ENCODE data around the gene PRRC2B. TPM values are rescaled to one million over a fixed set of nuclear protein-coding genes. Genes with fewer than 3 reads are reported as not detected.

Gene PRRC2B
- total and polyA plus RNA-seq, 10 donors = 23.3 to 235 (median 180) TPM

DNA sequence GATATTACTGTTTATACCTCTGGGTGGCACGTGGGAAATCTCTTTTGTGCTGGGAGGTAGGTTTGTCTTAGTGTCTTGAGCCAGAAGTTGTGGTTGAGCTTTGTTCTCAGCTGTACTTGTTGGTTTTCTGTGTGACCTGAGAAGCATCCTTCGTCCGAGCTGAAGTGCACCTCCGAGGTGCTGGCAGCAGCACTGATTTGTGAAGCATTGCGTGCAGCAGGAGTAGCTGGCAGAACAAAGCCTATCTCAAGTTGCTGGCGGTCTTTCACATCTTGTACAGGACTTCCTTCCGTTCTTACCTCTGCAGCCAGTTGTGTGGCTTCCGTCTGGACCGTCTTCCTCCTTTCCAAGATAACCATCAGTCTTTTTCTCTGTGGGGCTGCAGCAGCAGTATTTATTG is 4.3 kb downstream of the PRRC2B start:
- intact Hi-C loops (cut with DNase I; ENCODE audit: low total_unique reads) = no loop called here
- TF ChIP-seq, protein P1, sequence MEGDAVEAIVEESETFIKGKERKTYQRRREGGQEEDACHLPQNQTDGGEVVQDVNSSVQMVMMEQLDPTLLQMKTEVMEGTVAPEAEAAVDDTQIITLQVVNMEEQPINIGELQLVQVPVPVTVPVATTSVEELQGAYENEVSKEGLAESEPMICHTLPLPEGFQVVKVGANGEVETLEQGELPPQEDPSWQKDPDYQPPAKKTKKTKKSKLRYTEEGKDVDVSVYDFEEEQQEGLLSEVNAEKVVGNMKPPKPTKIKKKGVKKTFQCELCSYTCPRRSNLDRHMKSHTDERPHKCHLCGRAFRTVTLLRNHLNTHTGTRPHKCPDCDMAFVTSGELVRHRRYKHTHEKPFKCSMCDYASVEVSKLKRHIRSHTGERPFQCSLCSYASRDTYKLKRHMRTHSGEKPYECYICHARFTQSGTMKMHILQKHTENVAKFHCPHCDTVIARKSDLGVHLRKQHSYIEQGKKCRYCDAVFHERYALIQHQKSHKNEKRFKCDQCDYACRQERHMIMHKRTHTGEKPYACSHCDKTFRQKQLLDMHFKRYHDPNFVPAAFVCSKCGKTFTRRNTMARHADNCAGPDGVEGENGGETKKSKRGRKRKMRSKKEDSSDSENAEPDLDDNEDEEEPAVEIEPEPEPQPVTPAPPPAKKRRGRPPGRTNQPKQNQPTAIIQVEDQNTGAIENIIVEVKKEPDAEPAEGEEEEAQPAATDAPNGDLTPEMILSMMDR (IDR thresholded peaks at IDR 0.05 in 8 of 11, conservative IDR thresholded peaks at IDR 0.05 in 3 of 11) = no peak
- TF ChIP-seq POLR2AphosphoS5 (IDR thresholded peaks at IDR 0.05) (peak in 2 of 3 donors; percentile 82 to 97), POLR2A (IDR thresholded peaks at IDR 0.05) (no peak)

DNA sequence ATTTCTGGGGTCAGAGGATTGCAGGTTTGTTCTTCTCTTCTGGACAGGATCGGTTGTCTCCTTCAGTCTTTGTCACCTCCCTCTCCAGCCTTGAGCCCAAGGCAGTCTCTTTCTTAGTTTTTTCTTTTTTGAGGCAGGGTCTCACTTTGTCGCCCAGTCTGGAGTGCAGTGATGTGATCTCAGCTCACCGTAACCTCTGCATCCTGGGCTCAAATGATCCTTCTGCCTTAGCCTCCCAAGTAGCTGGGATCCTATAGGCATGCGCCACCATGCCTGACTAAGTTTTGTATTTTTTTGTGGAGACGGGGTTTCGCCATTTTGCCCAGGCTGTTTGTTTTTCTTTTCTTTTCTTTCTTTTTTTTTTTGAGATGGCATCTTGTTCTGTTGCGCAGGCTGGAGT is 6.1 kb downstream of the PRRC2B start:
- Histone ChIP-seq H3K27ac (peak overlapping the region in 3 of 8 donors; percentile 17 to 46 (median 35)), H3K9me3 (no peaks in the 10 kb centered on the region), H3K4me1 (peaks cover 81 to 100% (median 98%) of the 10 kb centered on the region in 6 donors), H3K27me3 (replicated peaks in 1 of 7) (no peaks in the 10 kb centered on the region), H3K36me3 (peaks cover 0 to 11% (median 0%) of the 10 kb centered on the region in 6 donors), H3K4me3 (no peak overlapping the region)
- TF ChIP-seq POLR2AphosphoS5 (IDR thresholded peaks at IDR 0.05) (no peak), POLR2A (IDR thresholded peaks at IDR 0.05) (no peak)
- TF ChIP-seq, protein P1 (IDR thresholded peaks at IDR 0.05 in 8 of 11, conservative IDR thresholded peaks at IDR 0.05 in 3 of 11) = no peak
- WGBS, 5 donors = 81 to 90% (median 83%) methylated on average over 7 of the region's 7 CpGs
- intact Hi-C loops (cut with DNase I; ENCODE audit: low total_unique reads) = no loop called here
- no peak for DNase-seq

More for the DNA sequence above, 4.3 kb downstream of the PRRC2B start:
- Histone ChIP-seq H3K27ac (peak overlapping the region in 7 of 8 donors; percentile 22 to 99 (median 97)), H3K9me3 (no peaks in the 10 kb centered on the region), H3K4me3 (peak overlapping the region in 3 of 8 donors; percentile 2 to 48 (median 6)), H3K36me3 (peaks cover 0 to 11% (median 0%) of the 10 kb centered on the region in 6 donors), H3K4me1 (peaks cover 68 to 92% (median 86%) of the 10 kb centered on the region in 6 donors), H3K27me3 (replicated peaks in 1 of 7) (no peaks in the 10 kb centered on the region)
- 6 to 13% (median 10%) methylated on average over 9 of the region's 9 CpGs for WGBS, 5 donors
- peak; percentile 84 for DNase-seq

GRCh38 chr9:131400627-131401026 is 6.7 kb downstream of the PRRC2B start:
- Histone ChIP-seq H3K36me3 (peaks cover 0 to 11% (median 0%) of the 10 kb centered on the region in 6 donors), H3K9me3 (no peaks in the 10 kb centered on the region), H3K27ac (peak overlapping the region in 4 of 8 donors; percentile 10 to 76 (median 32)), H3K4me3 (no peak overlapping the region), H3K27me3 (replicated peaks in 1 of 7) (no peaks in the 10 kb centered on the region), H3K4me1 (peaks cover 81 to 100% (median 99%) of the 10 kb centered on the region in 6 donors)
- DNase-seq = no peak
- WGBS, 5 donors = 72 to 86% (median 82%) methylated on average over 6 of the region's 6 CpGs
- TF ChIP-seq POLR2A (IDR thresholded peaks at IDR 0.05) (no peak), POLR2AphosphoS5 (IDR thresholded peaks at IDR 0.05) (no peak)
- TF ChIP-seq, protein P1 (IDR thresholded peaks at IDR 0.05 in 8 of 11, conservative IDR thresholded peaks at IDR 0.05 in 3 of 11) = no peak
- intact Hi-C loops (cut with DNase I; ENCODE audit: low total_unique reads) = no loop called here

DNA sequence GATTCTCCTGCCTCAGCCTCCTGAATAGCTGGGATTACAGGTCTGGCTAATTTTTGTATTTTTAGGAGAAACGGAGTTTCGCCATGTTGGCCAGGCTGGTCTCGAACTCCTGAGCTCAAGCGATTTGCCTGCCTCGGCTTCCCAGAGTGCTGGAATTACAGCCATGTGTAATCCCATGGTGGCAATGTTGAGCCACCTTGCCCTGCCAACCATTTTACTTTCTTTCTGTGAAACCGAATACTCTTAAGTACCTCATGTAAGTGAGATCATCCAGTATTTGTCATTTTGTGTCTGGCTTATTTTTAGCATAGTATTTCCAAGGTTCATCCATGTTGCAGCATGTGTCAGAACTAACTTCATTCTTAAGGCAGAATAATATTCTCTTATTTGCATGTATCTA is 8.2 kb downstream of the PRRC2B start:
- intact Hi-C loops (cut with DNase I; ENCODE audit: low total_unique reads) = no loop called here
- peak overlapping the region in 1 of 8 donors; percentile 34 for H3K4me3 ChIP-seq
- H3K4me1 ChIP-seq = peaks cover 82 to 100% (median 99%) of the 10 kb centered on the region in 6 donors
- H3K9me3 ChIP-seq = no peaks in the 10 kb centered on the region
- H3K36me3 ChIP-seq = peaks cover 0 to 11% (median 0%) of the 10 kb centered on the region in 6 donors
- 82 to 92% (median 86%) methylated on average over 6 of the region's 6 CpGs for WGBS, 5 donors
- no peaks in the 10 kb centered on the region for H3K27me3 ChIP-seq (replicated peaks in 1 of 7)
- peak overlapping the region in 5 of 8 donors; percentile 37 to 76 (median 59) for H3K27ac ChIP-seq
- DNase-seq = no peak
- TF ChIP-seq, protein P1 (IDR thresholded peaks at IDR 0.05 in 8 of 11, conservative IDR thresholded peaks at IDR 0.05 in 3 of 11) = no peak
- no peak for TF ChIP-seq POLR2AphosphoS5 (IDR thresholded peaks at IDR 0.05)
- no peak for TF ChIP-seq POLR2A (IDR thresholded peaks at IDR 0.05)

Data from spleen (tissue), 11 donors.